PC-9 (cell line): ENCODE data around the gene LETMD1. TPM values are rescaled to one million over a fixed set of nuclear protein-coding genes. Genes with fewer than 3 reads are reported as not detected.

Experiments used
- BruUV-seq: library from RNA; stranded (reverse); fragments of 400-500 nt; replicated peaks from 2 replicates; lab custom pipeline; 2021; lab: Mats Ljungman, UMichigan
- CTCF ChIA-PET: fragments of 300-600 bp; sonication (Branson Sonifier 250); formaldehyde crosslinking; loops from one replicate; lab custom pipeline; 2022; ENCODE audit warnings: antibody characterized with exemption; lab: Charles Lee
- POLR2A ChIA-PET: fragments of 300-600 bp; sonication (Branson Sonifier 250); formaldehyde crosslinking; loops from one replicate; lab custom pipeline; 2022; ENCODE audit warnings: antibody characterized with exemption; ENCODE audit not compliant: unreplicated experiment; lab: Charles Lee
- DNase-seq, 2 experiments: peaks; one replicate each; pipeline versions ENCODE4 v3.0.0 to v3.0.0-alpha.2; 2015 to 2022; ENCODE audit warnings: mixed read lengths in 1 of 2
- H2AFZ ChIP-seq: fragments of 200-600 bp; sonication (generic); 2 replicates; pipeline ENCODE4 v1.8.1; 2017; ENCODE audit warnings: antibody characterized with exemption
- H3F3A ChIP-seq: fragments of 200-600 bp; sonication (generic); 2 replicates; pipeline ENCODE4 v1.8.1; 2017; ENCODE audit warnings: antibody characterized with exemption, mild to moderate bottlenecking, low read depth; ENCODE audit not compliant: insufficient read depth
- H3K27ac ChIP-seq: fragments of 200-600 bp; sonication (generic); 2 replicates; pipeline ENCODE4 v1.6.1; 2016; ENCODE audit warnings: mixed run types
- H3K27me3 ChIP-seq: fragments of 200-600 bp; sonication (generic); 2 replicates; pipeline ENCODE4 v1.6.1; 2016; ENCODE audit warnings: low read depth, mixed run types; ENCODE audit not compliant: insufficient read depth
- H3K36me3 ChIP-seq: fragments of 200-600 bp; sonication (generic); 2 replicates; pipeline ENCODE4 v1.6.1; 2016; ENCODE audit warnings: low read depth, mixed run types
- H3K4me1 ChIP-seq: fragments of 200-600 bp; sonication (generic); replicated peaks from 2 replicates; pipeline ENCODE4 v1.6.1; 2016; ENCODE audit warnings: mixed run types; ENCODE audit not compliant: insufficient read depth
- H3K4me2 ChIP-seq: fragments of 200-600 bp; sonication (generic); 2 replicates; pipeline ENCODE4 v1.6.1; 2017; ENCODE audit warnings: mixed run types
- H3K4me3 ChIP-seq: fragments of 200-600 bp; sonication (generic); 2 replicates; pipeline ENCODE4 v1.6.1; 2016; ENCODE audit warnings: mixed run types
- H3K79me2 ChIP-seq: fragments of 200-600 bp; sonication (generic); 2 replicates; pipeline ENCODE4 v1.6.1; 2017; ENCODE audit warnings: low read depth, mixed run types
- H3K9me2 ChIP-seq: fragments of 200-600 bp; sonication (generic); 2 replicates; pipeline ENCODE4 v1.8.1; 2017; ENCODE audit warnings: mild to moderate bottlenecking; ENCODE audit not compliant: insufficient read depth
- H3K9me3 ChIP-seq: fragments of 200-600 bp; sonication (generic); 2 replicates; pipeline ENCODE4 v1.8.1; 2016; ENCODE audit warnings: low read depth; ENCODE audit not compliant: insufficient read depth
- H4K20me1 ChIP-seq: fragments of 200-600 bp; sonication (generic); 2 replicates; pipeline ENCODE4 v1.8.1; 2017; ENCODE audit not compliant: insufficient read depth
- CTCF ChIP-seq: fragments of 200-600 bp; sonication (generic); conservative IDR thresholded peaks from 2 replicates; pipeline ENCODE4 v1.6.1; 2017; ENCODE audit warnings: mixed run types, antibody characterized with exemption, mild to moderate bottlenecking, moderate library complexity
- EZH2 ChIP-seq: fragments of 200-600 bp; sonication (generic); IDR thresholded peaks from 2 replicates; pipeline ENCODE4 v1.8.0; 2017; ENCODE audit warnings: antibody characterized with exemption, low read depth
- intact Hi-C: fragments of 100-400 bp; cut with micrococcal nuclease; formaldehyde crosslinking; loops from one replicate; pipeline ENCODE4 v1.10.0; 2022; ENCODE audit not compliant: unreplicated experiment
- total RNA-seq: library from RNA; stranded (reverse); gene quantifications from 2 replicates; pipeline ENCODE4 v1.2.3, GENCODE V29; 2021

The LETMD1 gene
- total RNA-seq, 1 experiment from 2014 or later, result 81.9 TPM

- TF ChIP-seq CTCF, result no peak
- TF ChIP-seq EZH2, result no peak
- CTCF ChIA-PET, result no interaction called here
- Histone ChIP-seq H3K9me2 (no peaks in the 10 kb centered on the region), H3K4me2 (peak overlapping the region; percentile 89), H3K79me2 (peaks cover 26% of the 10 kb centered on the region), H3K27me3 (no peaks in the 10 kb centered on the region), H3K4me3 (peak overlapping the region; percentile 94), H2AFZ (no peak overlapping the region), H3K27ac (no peak overlapping the region), H3F3A (peaks cover 8% of the 10 kb centered on the region; the same call in 1 of the 2 replicates), H3K36me3 (peaks cover 16% of the 10 kb centered on the region; the same call in 1 of the 2 replicates), H4K20me1 (no peaks in the 10 kb centered on the region), H3K9me3 (no peaks in the 10 kb centered on the region), H3K4me1 (peaks cover 19% of the 10 kb centered on the region)
- intact Hi-C loops, result loop anchor here (2.0 to 5.0 kb wide), 3 partner anchors 33 to 203 kb away; partner anchors contain the start of gene CSRNP2
- DNase-seq, result no peak
- POLR2A ChIA-PET, result no interaction called here
- BruUV-seq, result no TSS peak
These were observed 1.4 kb downstream of the LETMD1 start for GRCh38 chr12:51049525-51049924.

DNA sequence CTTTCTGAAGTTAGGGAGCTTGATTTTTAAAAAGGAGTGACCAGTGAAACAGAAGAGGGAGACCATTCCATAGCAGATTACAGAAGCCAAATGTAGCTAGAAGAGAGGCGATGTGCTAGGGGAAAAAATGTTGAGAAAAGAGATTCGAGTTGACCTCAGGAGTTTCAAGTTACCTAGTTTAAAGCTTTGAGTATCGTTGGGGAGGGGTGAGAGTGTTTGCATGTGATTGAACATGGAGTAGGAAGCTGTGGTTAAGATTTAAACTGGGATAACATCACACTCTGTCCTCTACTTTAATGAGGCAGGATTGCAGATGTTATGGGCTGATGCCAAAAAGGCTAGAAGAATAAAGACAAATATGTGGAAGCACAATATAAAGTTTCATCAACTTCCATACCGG is 3.7 kb downstream of the LETMD1 start:
- no peaks in the 10 kb centered on the region for H3K27me3 ChIP-seq
- no peak overlapping the region for H3K27ac ChIP-seq
- no TSS peak for BruUV-seq
- intact Hi-C loops, result no loop called here
- ChIA-PET CTCF (interaction anchor here (0.6 kb wide), 2 partner anchors 17 to 129 kb away, joined by 4 to 5 read pairs; no protein-coding TSS in a partner anchor), POLR2A (no interaction called here)
- no peak for TF ChIP-seq CTCF
- TF ChIP-seq EZH2, result no peak
- H3K4me2 ChIP-seq, result no peak overlapping the region
- H3K9me2 ChIP-seq, result no peaks in the 10 kb centered on the region
- peaks cover 26% of the 10 kb centered on the region for H3K79me2 ChIP-seq
- H3K4me1 ChIP-seq, result peaks cover 17% of the 10 kb centered on the region
- peaks cover 8% of the 10 kb centered on the region; the same call in 1 of the 2 replicates for H3F3A ChIP-seq
- peaks cover 24% of the 10 kb centered on the region for H3K36me3 ChIP-seq
- no peak overlapping the region for H3K4me3 ChIP-seq
- no peak for DNase-seq
- no peaks in the 10 kb centered on the region for H4K20me1 ChIP-seq
- no peak overlapping the region for H2AFZ ChIP-seq
- H3K9me3 ChIP-seq, result no peaks in the 10 kb centered on the region

DNA sequence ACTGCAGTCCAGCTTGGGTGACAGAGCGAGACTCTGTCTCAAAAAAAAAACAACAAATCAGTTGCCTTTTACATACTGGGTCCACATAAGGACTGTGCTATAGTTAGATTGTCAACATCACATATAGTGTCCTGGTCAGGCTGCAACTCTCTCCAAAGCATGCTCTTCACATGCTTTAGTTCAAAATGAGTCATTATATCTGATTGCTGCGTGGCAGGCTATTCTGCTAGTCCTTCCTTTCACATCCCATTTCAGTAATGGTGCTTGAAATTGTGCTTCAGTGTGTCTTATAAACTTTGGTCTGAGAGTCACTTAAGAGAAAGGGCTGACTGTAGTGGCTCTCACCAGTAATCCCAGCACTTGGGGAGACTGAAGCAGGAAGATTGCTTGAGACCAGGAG is 6.9 kb downstream of the LETMD1 start:
- Histone ChIP-seq H3F3A (peaks cover 14% of the 10 kb centered on the region; the same call in 1 of the 2 replicates), H3K27ac (no peak overlapping the region), H3K9me2 (no peaks in the 10 kb centered on the region), H3K4me2 (no peak overlapping the region), H3K4me1 (no peaks in the 10 kb centered on the region; the same call in 1 of the 2 replicates), H3K9me3 (no peaks in the 10 kb centered on the region), H2AFZ (no peak overlapping the region), H3K27me3 (no peaks in the 10 kb centered on the region), H3K4me3 (no peak overlapping the region), H3K79me2 (peaks cover 7% of the 10 kb centered on the region), H4K20me1 (no peaks in the 10 kb centered on the region), H3K36me3 (peaks cover 41% of the 10 kb centered on the region)
- CTCF ChIA-PET, result no interaction called here
- TF ChIP-seq CTCF (no peak), EZH2 (no peak)
- intact Hi-C loops, result no loop called here
- BruUV-seq, result no TSS peak
- POLR2A ChIA-PET, result no interaction called here
- DNase-seq, result no peak
